Measurements from ENCODE around the gene SLC9A8.
"Not testable (repeated sequence)": the region's sequence is repeated elsewhere in the genome, so short reads cannot be mapped to it uniquely, and the experiment has no call there.

SLC9A8 gene

GRCh38 chr20:49852522-49853080 is 40.0 kb downstream of the SLC9A8 start:
- TF ChIP-seq ZFX (IDR thresholded peaks at IDR 0.05; ENCODE audit: borderline replicate concordance) = no peak
- TF ChIP-seq CTCF (IDR thresholded peaks at IDR 0.05) = no peak
- no peak overlapping the region for H3K27ac ChIP-seq

- TF ChIP-seq CTCF (IDR thresholded peaks at IDR 0.05) (no peak), ZFX (IDR thresholded peaks at IDR 0.05; ENCODE audit: borderline replicate concordance) (no peak)
- no peak overlapping the region for H3K27ac ChIP-seq
These were observed 41.0 kb downstream of the SLC9A8 start for GRCh38 chr20:49853640-49854039.

DNA sequence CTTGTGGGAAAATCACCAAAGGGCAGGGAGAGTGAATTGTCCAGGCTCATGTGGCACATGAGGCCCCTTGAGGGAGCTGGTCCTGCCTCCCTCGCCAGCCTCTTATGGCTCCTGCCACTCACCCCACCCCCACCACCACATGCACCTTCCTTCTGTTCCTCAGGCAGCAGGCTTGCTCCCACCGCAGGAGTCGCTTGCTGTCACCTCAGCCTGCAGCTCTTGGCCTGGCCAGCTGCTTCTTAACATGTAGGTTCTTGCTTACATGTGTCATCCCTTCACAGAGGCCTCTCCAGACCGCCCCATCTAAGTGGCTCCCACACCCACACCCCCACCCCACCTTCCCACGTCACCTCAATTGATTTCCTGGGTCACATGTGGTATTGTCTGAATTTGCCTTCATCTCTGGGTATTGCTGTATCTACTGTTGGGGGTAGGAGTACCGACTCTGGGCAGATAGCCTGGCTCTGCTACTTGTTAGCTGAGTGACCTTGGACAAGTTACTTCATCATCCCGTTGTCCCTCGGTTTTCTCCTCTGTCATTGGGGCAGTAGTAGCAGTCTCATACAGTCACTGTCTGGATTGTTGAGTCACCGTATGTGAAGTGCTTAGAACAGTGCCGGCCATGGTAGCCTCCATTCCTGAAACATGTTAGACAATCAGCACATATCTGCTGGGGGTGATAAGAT is 41.7 kb downstream of the SLC9A8 start:
- no peak overlapping the region for H3K27ac ChIP-seq
- no peak for TF ChIP-seq CTCF (IDR thresholded peaks at IDR 0.05)
- no peak for TF ChIP-seq ZFX (IDR thresholded peaks at IDR 0.05; ENCODE audit: borderline replicate concordance)

DNA sequence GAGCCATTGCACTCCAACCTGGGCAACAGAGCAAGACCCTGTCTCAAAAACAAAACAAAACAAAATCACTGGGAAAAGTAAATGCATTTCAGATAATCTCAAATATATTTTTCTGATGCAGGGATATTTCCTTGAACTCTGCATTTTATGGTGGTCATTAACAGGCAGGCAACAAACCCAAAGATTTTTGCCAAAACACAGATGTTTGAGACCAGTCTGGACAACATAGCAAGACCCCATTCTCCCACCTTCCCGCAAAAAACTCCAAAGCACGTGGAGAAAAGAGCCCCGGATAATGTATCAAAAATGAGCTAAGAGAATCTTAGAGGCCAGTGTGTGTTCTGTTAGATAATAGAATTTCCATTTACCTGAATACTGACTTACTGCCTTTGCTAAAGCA is 44.3 kb downstream of the SLC9A8 start:
- H3K27ac ChIP-seq = no peak overlapping the region
- no peak for TF ChIP-seq ZFX (IDR thresholded peaks at IDR 0.05; ENCODE audit: borderline replicate concordance)
- TF ChIP-seq CTCF (IDR thresholded peaks at IDR 0.05) = no peak

DNA sequence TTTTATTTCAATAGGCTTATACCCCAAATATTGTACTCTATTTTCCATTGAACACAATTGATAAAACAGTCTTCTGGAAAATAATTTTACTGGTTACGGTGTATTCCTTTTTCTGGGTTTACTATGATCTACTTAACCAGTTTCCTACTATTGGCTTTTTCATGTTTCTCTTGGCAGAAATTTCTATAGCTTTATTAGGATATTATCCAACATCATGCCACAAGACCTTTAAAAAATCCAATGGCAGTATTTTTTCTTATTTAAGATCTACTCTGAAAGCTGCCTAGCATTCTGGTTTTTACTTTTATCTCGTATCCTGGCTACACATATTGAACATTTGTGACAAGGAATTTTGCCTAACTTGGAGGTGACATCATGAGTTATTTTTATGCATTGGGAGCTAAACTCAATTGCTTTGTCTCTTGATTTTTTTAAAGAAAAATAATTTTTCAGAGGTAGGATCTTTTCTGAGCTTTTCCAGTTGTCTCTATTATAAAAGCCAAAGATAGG is 45.5 kb downstream of the SLC9A8 start:
- H3K27ac ChIP-seq = no peak overlapping the region
- TF ChIP-seq CTCF (IDR thresholded peaks at IDR 0.05) = no peak
- TF ChIP-seq ZFX (IDR thresholded peaks at IDR 0.05; ENCODE audit: borderline replicate concordance) = no peak

DNA sequence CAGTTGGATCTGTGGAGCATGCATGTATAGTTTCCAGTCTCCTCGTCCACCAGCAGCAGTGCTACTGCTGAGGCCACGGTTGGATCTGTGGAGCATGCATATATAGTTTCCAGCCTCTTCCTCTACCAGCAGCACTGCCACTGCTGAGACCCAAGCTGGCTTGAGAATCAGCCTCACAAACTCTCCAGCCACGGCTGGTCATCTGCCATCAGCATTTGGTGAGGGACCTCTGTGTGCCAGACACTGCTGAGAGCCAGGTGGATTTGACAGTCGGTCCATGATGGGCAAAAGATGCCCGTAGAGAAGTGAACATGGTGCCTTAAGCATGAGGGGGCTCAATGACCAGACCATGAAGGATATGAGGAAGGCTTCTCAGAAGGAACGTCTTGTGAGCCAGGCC is 46.4 kb downstream of the SLC9A8 start:
- TF ChIP-seq ZFX (IDR thresholded peaks at IDR 0.05; ENCODE audit: borderline replicate concordance) (no peak), CTCF (IDR thresholded peaks at IDR 0.05) (no peak)
- H3K27ac ChIP-seq = no peak overlapping the region

- no peak overlapping the region for H3K27ac ChIP-seq
- TF ChIP-seq ZFX (IDR thresholded peaks at IDR 0.05; ENCODE audit: borderline replicate concordance) (no peak), CTCF (IDR thresholded peaks at IDR 0.05) (no peak)
These were observed 47.2 kb downstream of the SLC9A8 start for GRCh38 chr20:49859807-49860206.

- not testable (repeated sequence) for H3K27ac ChIP-seq
These were observed 48.6 kb downstream of the SLC9A8 start for GRCh38 chr20:49861232-49861631.
